Measurements from ENCODE around the gene CIAO2A.
"Not testable (repeated sequence)": the region's sequence is repeated elsewhere in the genome, so short reads cannot be mapped to it uniquely, and the experiment has no call there.

Gene CIAO2A

GRCh38 chr15:64071931-64072765 is 21.5 kb downstream of the CIAO2A start:
- DNase-seq (ENCODE audit: low read depth), result no peak

- DNase-seq (ENCODE audit: low read depth), result no peak
Measured at GRCh38 chr15:64070965-64071851, 22.4 kb downstream of the CIAO2A start.

GRCh38 chr15:64070106-64070505 is 23.5 kb downstream of the CIAO2A start:
- no peak for DNase-seq (ENCODE audit: low read depth)

- no peak for DNase-seq (ENCODE audit: low read depth)
Measured at GRCh38 chr15:64068133-64068532, 25.5 kb downstream of the CIAO2A start.

- DNase-seq (ENCODE audit: low read depth), result peak; percentile 56
Measured at GRCh38 chr15:64067564-64068030, 26.0 kb downstream of the CIAO2A start.

- no peak for DNase-seq (ENCODE audit: low read depth)
Measured at GRCh38 chr15:64066451-64066850, 27.2 kb downstream of the CIAO2A start.

DNA sequence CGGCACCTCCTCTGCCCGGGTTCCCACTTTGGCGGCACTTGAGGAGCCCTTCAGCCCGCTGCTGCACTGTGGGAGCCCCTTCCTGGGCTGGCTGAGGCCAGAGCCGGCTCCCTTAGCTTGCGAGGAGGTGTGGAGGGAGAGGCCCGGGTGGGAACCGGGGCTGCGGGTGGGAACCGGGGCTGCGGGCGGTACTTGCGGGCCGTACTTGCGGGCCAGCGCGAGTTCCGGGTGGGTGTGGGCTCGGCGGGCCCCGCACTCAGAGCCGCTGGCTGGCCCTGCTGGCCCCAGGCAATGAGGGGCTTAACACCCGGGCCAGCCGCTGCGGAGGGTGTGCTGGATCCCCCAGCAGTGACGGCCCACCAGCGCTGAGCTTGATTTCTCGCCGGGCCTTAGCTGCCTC is 32.9 kb downstream of the CIAO2A start:
- no peak for DNase-seq (ENCODE audit: low read depth)

GRCh38 chr15:64059104-64059503 is 34.5 kb downstream of the CIAO2A start:
- not testable (repeated sequence) for DNase-seq (ENCODE audit: low read depth)

GRCh38 chr15:64058279-64058678 is 35.4 kb downstream of the CIAO2A start:
- no peak for DNase-seq (ENCODE audit: low read depth)

DNA sequence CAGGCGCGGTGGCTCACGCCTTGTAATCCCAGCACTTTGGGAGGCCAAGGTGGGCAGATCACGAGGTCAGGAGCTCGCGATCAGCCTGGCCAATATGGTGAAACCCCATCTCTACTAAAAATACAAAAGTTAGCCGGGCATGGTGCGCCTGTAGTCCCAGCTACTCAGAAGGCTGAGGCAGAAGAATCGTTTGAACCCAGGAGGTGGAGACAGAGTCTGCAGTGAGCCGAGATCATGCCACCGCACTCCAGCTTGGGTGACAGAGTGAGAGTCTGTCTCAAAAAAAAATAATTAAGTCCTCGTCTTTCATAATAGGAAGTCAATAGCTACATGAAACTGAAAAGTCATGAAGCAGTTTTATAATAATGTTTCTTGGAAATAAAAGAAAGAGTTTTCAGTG is 40.0 kb downstream of the CIAO2A start:
- not testable (repeated sequence) for DNase-seq (ENCODE audit: low read depth)

DNA sequence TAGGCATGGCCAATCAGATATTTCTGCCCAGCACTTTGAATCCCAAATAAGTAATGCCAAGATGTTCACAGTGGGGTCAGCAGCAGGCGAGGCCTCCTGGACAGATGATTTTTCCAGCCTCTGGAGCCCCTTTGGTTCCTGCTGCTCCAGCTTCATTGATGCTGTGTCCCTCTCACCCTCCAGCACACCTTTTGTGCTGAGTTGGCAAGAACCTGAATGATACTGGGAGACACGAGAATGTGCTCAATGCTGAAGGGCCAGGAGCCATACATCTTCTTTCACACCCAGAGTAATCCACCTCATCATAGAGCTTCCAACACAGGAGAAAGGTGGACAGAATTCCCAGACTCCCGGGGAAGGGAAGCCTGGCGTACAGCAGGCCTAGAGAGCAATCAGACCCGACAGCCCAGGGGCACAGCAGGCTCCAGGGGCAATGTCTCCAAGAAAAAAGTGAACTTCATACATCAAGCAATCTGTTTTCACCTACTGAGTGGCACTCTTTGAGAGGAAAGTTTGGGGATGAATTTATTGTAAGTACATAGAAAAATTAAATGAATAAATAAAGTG is 40.6 kb downstream of the CIAO2A start:
- DNase-seq (ENCODE audit: low read depth), result no peak

- no peak for DNase-seq (ENCODE audit: low read depth)
Measured at GRCh38 chr15:64051407-64052259, 42.0 kb downstream of the CIAO2A start.

DNA sequence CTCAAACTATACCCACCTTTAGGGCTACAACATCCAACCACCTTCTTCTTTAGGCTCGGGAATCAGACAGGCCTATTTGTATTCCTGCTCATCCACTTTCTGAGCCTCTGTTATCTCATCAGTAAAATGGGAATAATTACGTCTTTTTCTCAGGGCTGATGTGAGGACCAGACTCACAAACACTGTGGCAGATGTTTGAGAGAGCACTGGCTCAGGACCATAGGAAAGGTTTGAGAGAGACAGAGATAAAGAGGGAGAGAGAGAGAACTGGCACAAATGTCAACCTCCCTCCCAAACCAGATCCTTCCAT is 42.6 kb downstream of the CIAO2A start:
- DNase-seq (ENCODE audit: low read depth), result no peak

GRCh38 chr15:64050281-64051092 is 43.2 kb downstream of the CIAO2A start:
- DNase-seq (ENCODE audit: low read depth), result no peak

DNA sequence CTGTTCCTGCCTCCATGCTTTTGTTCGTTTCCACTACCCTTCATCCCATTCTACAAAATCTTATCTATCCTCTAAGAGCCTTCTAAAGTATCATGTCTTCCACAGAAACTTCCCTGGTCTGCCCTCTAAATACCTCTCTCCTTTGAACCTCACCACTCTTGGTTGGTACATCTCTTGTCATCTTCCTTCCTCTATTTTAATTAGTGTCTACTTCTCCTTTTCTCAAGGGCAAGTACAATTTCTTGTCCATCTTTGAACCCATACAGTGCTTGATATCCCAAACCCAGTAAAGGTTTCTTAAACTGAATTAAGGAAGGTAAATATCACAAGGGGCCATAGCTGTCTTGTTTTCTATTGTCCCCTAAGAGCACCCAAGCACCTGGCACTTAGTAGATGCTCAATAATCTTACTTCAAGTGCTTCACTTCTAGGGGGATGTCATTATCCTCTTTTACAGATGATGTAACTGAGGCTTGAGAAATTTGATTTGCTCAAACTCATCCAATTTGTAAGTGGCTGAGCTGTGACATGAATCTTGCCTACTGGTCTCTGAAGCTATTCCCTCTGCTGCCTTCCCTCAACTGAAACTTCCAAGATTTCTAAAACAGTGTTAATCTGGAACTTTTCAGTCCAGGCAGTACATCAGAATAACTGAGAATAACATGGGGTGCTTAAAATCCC is 44.7 kb downstream of the CIAO2A start:
- DNase-seq (ENCODE audit: low read depth), result no peak

DNA sequence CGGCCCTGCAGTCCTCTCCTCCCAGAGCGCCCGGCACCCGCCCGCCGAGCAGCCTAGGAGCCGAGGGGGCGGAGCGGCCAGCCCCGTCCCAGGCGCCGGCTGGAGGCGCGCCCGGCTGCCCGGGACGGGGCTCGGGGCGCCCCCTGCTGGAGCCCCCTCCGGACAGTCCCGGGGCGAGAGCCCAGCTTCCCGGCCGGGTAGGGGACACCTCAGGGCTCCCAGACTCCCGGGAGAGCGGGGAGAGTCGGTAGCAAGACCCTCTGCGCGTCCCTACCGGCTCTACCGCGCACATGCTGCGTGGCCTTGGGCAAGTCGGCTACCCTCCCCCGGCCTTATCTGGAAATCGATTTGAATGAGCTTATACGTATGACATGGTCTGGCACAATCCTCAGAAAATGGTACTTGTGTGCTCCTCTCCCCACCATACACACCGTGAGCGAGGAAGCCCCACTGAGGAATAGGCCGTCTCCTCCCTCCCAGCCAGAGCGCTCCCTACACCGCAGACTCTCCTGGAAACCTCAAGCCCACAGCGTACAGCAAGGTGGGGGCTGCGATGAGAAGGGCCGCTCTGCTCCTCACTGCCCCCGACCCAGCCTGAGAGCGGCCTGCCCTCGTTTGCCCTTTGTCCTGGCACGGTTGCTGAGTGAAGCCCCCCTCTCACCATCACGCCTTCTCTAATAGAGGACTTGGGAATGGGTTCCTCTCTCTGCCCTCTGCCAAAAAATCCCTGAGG is 47.1 kb downstream of the CIAO2A start, which contains the start of gene DAPK2:
TSS of gene DAPK2 (minus strand) at position 65 of the 733 bp plus-strand sequence. CDS start 6,224 bp downstream, outside the sequence.
- peak; percentile 53 for DNase-seq (ENCODE audit: low read depth)

GRCh38 chr15:64045774-64046420 is 47.7 kb downstream of the CIAO2A start:
- DNase-seq (ENCODE audit: low read depth), result no peak

DNA sequence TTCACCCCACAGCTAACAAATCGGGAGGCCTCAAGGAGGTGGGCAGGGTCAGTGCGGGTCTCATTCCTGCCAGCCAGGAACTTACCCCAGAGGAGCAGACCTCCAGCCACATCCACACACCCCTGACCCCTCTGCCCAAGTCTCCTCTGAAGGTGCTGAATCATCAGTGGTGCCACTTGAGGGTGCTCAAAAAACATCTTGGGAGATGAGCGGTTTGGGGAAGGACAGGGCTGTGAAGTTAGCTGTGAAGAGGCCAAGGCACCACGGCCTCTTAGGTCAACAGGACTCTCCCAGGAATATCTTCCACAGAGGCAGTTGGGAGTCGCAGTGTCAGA is 48.6 kb downstream of the CIAO2A start:
- DNase-seq (ENCODE audit: low read depth), result no peak
